ENCODE data around the gene NAAA.
"Not testable (repeated sequence)": the region's sequence is repeated elsewhere in the genome, so short reads cannot be mapped to it uniquely, and the experiment has no call there.

The NAAA gene

GRCh38 chr4:75919920-75920319, 20.9 kb downstream of the NAAA start:
- no peak for DNase-seq (ENCODE audit: low spot score)

- DNase-seq (ENCODE audit: low spot score): no peak
Measured at GRCh38 chr4:75916091-75916661, 24.6 kb downstream of the NAAA start.

- no peak for DNase-seq (ENCODE audit: low spot score)
Measured at GRCh38 chr4:75912968-75913367, 27.8 kb downstream of the NAAA start.

GRCh38 chr4:75910831-75911230, 30.0 kb downstream of the NAAA start:
- DNase-seq (ENCODE audit: low spot score): not testable (repeated sequence)

- DNase-seq (ENCODE audit: low spot score): no peak
Measured at GRCh38 chr4:75909405-75909804, 31.4 kb downstream of the NAAA start.

- no peak for DNase-seq (ENCODE audit: low spot score)
Measured at GRCh38 chr4:75908555-75908954, 32.3 kb downstream of the NAAA start.

- no peak for DNase-seq (ENCODE audit: low spot score)
Measured at GRCh38 chr4:75907966-75908365, 32.8 kb downstream of the NAAA start.

- no peak for DNase-seq (ENCODE audit: low spot score)
Measured at GRCh38 chr4:75904076-75904475, 36.7 kb downstream of the NAAA start.

GRCh38 chr4:75902352-75902751, 38.5 kb downstream of the NAAA start, which contains the start of gene PPEF2:
Gene PPEF2 (minus strand): TSS chr4:75902452. CDS start chr4:75896325, 6,127 bp downstream.
- DNase-seq (ENCODE audit: low spot score): no peak

GRCh38 chr4:75898536-75898935, 42.3 kb downstream of the NAAA start:
- DNase-seq (ENCODE audit: low spot score): no peak

- peak; percentile 50 for DNase-seq (ENCODE audit: low spot score)
Measured at GRCh38 chr4:75895744-75896314, 45.0 kb downstream of the NAAA start.

GRCh38 chr4:75892508-75892907, 48.3 kb downstream of the NAAA start:
- no peak for DNase-seq (ENCODE audit: low spot score)

- no peak for DNase-seq (ENCODE audit: low spot score)
Measured at GRCh38 chr4:75891611-75892010, 49.2 kb downstream of the NAAA start.

- no peak for DNase-seq (ENCODE audit: low spot score)
Measured at GRCh38 chr4:75889537-75890199, 51.1 kb downstream of the NAAA start.

GRCh38 chr4:75886104-75886503, 54.7 kb downstream of the NAAA start:
- DNase-seq (ENCODE audit: low spot score): no peak

GRCh38 chr4:75881476-75881875, 59.3 kb downstream of the NAAA start:
- DNase-seq (ENCODE audit: low spot score): no peak

GRCh38 chr4:75880278-75880677, 60.5 kb downstream of the NAAA start:
- DNase-seq (ENCODE audit: low spot score): no peak

- DNase-seq (ENCODE audit: low spot score): no peak
Measured at GRCh38 chr4:75878246-75878756, 62.5 kb downstream of the NAAA start.

- DNase-seq (ENCODE audit: low spot score): no peak
Measured at GRCh38 chr4:75876218-75876617, 64.6 kb downstream of the NAAA start.

- DNase-seq (ENCODE audit: low spot score): no peak
Measured at GRCh38 chr4:75869100-75869499, 71.7 kb downstream of the NAAA start.

- no peak for DNase-seq (ENCODE audit: low spot score)
Measured at GRCh38 chr4:75867130-75867529, 73.7 kb downstream of the NAAA start.
